ENCODE data around the gene ZNF574.

ZNF574 gene

DNA sequence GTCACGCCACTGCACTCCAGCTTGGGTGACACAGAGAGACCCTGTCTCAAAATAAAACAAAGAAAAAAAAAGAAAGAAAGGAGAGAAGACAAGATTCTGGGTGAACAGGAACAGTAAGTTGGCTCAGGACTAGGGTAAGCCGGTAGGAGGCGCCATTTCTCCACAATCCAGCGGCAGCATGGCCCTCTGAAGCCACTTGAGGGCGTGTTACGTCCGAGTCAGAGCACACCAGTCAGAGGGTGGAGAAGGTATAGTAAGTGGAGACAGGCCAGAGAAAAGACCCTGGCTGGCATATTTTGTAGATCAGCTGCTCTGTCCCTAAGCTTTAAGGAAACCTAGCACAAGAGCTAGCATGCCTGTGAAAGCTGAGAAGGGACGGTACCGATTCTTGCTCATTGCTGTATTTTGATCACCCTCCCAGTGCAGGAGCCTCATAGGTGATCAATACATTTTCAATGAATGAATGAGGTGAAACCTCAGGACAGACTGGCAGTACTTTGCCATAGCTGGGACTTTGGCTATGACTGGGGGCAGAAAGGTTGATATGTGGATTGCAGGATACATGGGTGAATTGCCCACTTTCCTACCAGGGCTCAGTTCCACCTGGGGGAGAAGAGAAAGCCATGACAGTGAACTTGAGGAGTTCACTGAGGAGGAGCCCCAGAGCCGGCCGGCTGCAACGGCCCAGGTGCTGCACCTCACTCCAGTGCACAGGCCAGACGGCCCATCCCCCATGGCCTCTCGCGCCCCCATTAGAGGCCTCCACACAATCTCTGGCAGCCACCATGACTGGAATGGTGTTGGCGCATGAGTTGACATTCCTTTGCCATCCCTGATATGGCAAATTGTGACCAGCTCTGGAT, 32.8 kb downstream of the ZNF574 start:
- peak; percentile 84 for DNase-seq

DNA sequence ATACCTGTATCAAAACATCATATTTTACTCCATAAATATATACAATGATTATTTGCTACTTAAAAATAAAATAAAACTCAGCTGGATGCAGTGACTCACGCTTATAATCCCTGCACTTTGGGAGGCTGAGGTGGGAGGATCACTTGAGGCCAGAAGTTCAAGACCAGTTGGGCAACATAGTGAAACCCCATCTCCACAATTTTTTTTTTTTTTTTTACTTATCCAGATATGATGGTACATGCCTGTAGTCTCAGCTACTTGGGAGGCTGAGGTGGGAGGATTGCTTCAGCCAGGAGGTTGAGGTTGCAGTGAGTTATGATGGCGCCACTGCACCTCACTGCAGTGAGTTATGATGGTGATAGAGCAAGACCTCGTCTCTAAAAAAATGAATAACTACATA, 33.9 kb downstream of the ZNF574 start:
- no peak for DNase-seq

DNA sequence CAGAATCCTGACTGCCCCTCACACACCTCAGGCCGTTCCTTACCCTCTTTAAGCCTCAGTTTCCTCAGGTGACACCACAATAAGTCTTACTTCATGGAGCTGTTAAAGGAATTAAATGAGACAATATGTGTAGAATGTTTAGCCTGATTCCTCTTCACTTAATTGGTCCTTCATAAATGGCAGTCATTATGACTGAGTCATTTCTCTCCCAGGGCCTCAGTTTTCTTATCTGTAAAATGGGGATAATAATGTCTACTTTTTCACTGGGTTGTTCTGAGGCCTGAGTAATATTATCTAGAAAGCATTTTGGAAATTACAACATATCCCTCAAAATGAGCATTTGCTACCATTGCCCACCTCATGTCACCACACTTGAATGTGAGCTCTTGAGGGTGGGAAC, 34.7 kb downstream of the ZNF574 start:
- DNase-seq, result no peak

DNA sequence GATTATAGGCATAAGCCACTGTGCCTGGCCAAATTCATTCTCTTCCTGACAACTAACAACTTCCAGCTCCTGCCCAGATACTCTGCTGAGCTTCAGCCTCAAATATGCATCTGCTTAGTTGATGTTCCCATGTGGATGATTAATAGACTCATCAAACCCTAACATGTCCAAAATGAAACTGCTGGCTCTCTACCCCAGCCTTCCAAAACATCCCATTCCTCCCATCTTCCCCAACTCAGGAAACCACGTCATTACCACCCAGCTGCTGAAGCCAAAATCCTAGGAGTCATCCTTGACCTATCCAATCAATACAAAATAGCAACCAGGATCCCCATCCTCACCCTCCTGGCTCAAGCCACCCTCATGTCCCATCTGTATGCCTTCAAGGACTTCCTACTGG, 35.4 kb downstream of the ZNF574 start:
- DNase-seq, result no peak

DNA sequence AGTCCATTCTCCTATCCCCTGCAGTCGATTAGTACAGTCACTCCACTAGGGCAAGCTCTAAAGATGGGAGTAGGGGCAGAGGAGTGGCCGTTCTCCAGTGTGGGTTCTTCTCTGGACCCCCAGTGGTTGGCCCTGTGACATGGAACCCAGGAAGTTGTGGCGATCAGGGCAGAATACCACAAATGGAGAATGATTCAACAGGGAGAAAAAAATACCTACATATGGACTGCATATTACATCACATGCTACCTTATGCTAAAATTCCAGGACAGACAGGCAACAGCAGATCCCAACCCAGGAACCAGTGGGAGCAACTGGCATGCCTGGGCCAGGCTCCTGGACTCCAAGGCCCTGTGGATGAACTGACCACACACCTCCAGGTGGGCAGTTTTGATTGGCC, 35.8 kb downstream of the ZNF574 start:
- no peak for DNase-seq

DNA sequence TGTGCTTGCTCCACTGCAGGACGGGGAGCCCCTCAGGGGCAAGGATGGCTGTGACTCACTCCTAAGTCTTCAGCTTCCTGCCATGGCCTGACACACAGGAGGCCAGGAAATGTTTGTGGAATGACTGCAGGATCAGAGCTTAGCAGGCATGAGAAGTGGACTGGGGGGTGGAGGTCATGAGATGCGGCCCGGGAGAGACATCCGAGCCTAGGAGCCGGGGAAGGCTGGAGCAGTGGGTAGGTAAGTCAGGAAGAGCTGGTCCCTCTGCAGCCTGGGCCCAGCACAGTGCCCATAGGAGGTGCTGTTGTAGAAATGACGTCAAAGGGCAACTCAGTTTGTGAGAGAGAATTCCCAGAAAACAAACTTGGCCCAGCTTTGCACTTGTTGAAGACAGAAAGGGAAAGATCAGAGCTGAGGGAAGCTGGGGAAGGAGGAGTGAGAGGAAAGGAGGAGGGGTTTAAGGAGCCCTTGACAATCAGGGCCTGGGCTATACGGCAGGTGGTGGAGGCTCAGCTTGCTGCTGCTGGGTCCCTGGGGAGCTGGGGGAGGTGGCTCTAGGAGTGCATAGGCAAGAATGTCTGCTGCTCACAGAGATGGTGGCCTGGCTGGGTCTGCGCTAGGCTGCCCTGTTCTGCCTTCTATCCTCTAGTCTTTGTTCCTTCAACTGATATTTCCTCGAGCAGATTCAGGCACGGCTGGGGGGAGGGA, 37.8 kb downstream of the ZNF574 start:
- DNase-seq, result no peak

DNA sequence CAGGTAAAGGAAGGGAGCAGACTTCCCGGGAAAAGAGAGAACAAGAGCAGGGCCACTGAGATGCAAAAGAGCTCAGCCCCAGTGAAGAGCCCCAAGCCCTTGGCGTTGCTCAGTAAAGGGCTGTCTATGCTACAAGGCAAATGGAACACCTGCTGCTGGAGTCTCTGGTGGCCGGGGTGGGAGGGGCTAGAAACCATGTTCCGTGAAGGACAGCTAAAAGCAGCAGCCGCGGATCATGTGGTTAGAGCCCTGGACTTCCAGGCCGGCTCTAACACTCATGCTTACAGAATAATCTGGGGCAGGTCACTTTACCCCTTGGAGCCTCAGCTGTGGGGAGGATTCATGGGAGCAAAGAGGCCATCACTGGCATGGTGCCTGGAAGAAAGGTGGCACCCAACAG, 38.4 kb downstream of the ZNF574 start:
- no peak for DNase-seq

DNA sequence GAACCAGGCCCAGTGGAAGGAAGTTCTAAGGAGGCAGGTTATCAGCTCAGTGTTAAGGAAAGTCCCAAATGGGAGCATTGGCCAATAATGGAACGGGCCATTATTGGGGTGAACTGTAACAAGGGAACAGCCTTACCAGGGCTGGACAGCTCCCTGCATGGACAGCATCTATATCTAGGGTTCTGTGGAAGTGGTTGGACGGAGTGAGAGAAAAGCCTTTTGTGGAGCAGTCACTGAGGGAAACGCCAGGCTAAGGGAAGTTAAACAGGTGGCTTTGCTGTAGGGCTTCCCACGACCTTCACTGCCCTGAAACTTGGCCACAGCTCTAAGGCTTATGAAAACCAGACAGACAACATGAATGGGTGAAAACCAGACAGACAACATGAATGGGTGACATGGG, 39.3 kb downstream of the ZNF574 start:
- DNase-seq, result no peak

DNA sequence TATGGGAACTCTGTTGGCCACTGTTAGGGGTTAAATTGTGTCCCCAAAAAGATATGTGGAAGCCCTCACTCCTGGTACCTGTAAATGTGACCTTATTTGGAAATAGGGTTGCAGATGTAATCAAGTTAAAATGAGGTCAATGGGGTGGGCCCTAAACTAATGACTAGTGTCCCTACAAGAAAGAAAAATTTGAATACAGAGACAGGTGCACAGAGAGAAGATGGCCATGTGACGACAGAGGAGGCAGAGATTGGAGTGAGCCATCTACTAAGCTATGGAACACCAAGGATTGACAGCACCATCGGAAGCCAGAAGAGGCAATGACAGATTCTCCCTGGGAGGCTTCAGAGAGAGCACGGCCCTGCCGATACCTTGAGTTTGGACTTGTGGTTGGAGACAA, 39.7 kb downstream of the ZNF574 start:
- no peak for DNase-seq

DNA sequence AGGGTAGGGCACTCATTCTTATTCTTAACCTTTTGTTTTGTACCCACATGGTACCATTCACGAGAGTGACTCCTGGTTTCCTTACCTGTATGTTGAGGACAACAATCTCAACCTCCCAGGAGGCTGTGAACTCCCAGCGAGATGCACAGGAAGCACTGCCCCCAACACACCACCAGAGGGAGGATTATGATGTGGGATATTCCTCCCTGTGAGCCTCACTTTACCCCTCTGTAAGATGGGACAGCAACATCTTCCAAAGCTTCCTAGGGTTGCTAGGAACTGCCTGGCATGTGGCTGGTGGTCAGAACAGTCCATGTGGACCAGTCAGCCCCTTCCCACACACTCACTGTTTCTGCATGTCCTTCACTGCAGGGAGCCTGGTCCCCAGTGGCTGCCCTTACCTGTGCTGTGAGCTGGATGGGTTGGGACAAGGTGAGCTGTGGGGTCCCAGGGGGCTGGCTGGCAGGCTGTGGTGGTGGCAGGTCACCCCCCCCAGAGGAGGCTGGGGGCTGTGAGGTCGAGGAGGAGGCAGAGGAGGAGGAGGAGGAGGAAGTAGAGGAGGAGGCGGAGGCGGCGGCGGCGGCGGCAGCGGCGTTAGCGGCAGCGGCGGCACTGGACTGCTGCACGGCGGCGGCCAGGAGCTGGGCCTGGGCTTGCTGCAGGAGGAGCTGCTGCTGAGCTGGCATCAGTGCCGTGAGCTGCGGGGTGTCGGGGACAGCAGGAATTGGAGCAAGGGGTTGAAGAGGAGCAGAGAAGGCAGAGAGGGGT, 40.5 kb downstream of the ZNF574 start:
- DNase-seq, result no peak

DNA sequence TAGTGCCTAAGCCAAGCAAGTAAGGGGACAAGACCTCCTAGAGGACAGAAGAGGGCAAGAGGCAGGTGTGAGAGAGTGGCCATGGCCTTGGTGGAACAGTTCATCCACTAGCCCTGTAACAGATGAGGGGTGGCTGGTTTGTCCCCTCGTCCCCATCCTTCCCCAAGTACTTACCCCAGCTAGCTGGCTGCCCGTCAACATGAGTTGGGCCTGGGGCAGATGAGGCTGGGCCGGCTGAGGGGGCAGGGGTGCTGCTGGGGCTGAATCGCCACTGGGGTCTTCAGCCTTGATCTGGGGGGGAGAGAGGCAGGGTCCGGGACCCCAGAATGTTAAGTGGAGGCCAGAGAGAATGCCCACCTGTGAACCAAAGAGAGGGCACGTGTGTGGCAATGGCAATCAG, 41.1 kb downstream of the ZNF574 start:
- no peak for DNase-seq

DNA sequence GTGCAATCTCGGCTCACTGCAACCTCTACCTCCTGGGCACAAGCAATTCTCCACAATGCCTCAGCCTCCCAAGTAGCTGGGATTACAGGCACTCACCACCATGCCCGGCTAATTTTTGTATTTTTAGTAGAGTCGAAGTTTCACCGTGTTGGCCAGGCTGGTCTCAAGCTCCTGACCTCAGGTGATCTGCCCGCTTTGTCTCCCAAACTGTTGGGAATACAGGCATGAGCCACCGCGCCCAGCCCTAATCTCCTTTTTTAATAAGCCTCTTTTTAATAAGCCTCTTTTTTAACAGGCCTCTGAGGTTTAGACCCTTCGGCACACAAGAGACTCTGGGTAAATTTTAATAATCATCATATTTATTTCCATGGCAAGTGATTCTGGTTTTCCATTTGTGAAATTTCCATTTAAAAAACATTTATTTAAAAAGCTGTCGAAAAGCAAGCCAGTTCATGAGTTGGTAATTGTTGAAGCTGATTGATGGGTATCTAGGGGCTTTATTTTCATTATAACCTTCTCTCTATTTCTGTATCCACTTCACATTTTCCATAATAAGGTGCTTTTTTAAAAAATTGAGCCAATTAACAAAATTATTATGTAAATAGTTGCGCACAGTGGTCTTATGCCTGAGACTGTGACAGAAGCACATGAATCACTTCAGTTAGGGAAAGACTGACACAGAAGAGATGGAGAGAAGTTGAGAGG, 44.5 kb downstream of the ZNF574 start:
- no peak for DNase-seq

DNA sequence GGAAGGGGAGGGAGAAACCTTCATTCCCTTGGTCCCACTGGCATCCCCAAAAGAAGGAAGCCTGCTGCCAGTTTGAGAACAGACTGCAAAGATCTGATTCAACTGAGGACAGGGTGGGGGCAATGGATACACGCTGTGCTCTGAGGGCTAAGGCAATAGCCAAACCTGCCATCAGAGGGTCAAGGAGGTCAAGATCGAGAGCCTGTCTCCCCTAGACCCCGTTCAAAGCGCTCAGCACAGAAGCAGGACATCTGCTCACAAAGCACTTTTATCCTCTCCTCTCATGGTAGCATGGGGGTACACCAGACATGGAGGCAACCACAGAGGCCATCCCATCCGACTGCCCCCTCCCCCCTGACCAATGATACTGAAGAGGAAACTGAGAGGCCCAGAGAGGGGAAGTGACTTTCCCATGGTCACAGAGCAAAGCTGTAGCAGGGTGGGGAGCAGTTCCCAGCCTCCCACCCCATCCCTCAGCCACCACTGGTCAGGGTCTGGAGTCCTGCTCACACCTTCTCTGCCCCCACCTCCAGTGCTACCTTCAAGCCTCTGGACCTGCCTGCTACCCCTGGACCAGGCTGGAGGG, 45.2 kb downstream of the ZNF574 start:
- DNase-seq, result no peak

DNA sequence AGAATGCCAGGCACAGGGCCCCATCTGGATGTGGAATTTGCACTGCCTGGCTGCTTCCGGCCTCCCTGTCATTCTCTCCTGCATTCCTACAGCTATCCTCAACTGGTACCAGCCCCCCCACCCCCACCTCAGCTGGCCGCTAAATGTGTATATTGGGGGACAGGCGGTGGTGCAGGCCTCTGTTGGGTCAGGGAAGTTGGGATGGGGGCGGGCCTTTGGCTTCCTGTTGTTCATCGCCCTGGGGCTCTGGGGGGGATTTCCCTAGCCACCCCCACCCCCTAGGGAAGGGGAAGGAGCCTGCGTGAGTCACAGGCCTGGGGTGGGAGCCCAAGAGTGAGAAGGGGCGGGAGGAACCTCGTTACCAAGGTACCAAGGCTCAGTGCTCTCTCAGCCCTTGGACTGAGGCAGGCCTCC, 45.7 kb downstream of the ZNF574 start:
- peak; percentile 84 for DNase-seq

DNA sequence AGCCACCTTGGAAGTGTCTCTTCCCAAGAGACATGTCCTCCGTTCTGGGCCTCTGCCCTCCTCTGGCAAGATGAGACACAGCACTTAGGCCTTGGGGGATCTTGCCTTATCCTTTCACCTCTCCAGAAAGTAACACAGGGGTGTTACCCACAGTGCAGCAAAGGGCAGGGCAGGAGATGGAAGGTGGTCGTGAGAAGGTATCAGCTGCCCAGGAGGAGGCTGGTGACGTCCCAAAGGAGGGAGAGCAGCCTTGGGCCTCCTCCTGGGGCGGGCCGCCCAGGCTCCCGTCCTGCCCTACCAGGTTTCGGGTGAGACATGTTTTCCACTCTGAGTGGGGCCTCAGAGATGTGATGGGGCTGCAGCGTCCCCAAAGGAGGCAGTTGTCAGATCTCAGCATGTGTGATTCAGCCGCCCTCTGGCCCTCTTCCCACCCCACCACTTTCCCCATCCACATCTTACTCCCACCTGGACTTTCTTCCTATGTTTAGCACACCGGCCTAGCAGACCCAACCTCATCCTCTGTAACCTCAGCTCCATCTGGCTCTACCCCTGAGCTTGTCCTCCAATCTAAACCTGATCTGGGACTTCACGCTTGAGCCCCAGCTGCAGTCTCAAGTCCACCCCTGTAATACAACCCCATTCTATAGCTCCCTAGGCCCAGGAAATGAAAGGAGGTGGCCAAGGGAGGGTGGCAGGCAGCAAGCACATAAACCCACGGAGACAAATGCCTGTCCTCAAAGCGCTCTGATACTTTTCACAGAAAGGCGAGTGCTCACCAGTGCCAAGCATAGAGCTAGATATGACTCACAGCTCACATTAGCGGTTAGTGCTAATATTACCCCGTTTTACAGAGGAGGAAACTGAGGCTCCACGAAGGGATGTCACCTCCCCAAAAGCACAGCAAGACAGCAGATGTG, 47.0 kb downstream of the ZNF574 start:
- peak; percentile 64 for DNase-seq

DNA sequence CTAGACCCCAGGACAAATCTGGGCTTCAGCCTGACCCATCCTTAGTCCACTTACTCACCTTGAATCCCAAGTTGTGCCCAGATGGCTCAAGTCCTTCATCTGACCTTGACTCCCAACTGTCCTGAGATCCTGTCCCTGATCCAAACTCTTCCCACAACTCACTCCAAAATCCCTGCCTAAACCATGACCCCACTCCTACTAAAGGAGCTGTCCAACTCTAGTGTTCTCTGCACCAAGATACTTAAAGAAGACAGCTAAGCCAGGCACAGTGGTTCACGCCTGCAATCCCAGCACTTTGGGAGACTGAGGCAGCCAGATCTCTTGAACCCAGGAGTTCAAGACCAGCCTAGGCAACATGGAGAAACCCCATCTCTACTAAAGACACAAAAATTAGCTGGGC, 47.8 kb downstream of the ZNF574 start:
- no peak for DNase-seq

DNA sequence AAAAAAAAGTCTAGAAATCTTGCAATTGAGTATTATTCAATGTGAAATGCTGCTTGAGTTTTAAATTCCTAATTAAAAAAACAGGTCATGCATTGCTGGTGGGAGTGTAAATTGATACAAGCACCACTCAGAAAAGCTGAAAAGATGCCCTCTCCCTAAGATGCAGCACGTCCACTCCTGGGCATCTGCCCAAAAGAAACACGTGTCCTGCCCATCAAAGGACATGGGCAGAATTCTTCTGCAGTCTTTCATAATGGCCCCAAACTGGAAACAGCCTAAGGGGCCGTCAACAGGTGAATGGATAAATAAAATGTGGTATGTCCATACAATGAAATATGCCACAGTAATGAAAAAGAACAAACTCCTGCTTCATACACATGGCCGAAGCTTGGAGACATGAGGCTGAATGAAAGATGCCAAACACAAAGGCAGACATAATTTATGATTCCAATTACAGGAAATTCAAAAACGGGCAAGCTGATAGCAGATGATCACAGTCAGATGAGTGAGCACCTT, 48.5 kb downstream of the ZNF574 start:
- no peak for DNase-seq

DNA sequence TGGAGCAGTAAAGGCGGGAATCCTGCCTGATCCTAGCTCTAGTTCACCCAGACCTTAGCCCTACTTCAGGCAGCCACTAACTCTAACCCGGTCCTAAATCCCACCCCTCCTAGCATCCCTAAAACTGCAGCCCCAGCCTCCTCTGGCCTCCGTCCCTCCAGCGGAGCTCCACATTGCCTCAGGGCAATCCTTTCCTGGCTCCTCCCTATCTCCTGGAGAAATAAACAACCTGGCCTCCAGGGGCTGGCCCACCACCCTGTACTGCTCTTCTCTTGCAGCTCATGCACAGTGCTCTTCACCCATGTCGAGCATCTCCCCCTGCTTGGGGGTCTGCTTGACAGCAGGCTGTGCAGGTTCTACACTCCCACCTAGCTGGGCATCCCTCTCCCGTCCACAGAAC, 49.6 kb downstream of the ZNF574 start:
- no peak for DNase-seq

DNA sequence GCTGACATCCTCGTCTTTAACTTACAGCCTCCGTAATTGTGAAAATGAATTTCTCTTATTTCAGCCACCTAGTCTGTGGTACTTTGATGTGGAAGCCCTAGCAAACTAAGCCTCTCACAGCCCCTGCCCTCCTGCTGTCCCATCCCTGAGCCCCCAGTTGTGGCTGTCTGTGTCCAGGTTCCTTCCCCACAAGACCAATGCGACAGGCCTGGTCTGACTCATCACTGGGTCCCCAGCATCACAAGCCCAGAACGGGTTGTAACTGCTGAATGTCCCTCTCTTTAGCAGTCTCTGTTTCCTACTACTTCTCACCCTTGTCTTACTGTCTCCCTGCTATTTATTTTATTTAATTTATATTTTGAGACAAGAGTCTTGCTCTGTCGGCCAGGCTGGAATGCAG, 50.6 kb downstream of the ZNF574 start:
- no peak for DNase-seq

DNA sequence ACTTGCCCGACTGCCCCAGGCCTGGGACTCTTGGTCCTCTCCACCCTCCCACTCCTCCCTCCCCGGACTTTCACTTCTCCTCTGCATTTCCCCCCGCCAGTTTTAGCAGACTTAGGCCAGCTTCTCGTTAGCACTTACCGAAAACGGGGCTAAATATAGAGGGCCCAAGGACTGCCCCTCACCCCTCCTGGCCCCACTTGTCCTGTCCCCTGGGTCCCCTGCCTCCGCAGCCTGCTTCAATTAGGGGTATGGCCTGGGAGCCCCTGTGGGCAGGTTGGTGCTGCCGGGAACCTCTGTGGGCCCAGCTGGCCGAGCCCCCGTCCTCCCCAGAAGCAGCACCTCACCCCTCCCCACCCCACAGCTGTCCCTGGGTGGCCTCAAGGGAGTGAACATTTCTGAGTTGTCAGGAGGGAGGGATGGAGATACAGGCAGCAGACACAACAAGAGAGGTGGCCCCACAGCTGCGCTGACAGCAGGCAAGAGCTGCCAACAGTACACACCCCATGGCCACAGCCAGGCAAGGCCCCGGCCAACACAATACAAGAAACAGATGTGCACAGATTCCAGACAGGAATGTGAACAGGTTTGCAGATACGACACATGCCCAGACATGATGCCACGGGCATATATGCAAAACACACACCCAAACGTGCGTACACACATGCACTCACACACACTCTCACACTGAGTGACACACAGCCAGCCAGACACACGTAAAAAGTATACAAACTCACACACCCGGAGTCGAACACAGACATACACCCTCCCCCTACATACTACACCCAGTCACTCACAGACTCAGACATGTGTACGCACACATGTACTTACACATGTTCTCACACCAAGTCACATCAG, 53.7 kb downstream of the ZNF574 start:
- DNase-seq, result no peak

DNA sequence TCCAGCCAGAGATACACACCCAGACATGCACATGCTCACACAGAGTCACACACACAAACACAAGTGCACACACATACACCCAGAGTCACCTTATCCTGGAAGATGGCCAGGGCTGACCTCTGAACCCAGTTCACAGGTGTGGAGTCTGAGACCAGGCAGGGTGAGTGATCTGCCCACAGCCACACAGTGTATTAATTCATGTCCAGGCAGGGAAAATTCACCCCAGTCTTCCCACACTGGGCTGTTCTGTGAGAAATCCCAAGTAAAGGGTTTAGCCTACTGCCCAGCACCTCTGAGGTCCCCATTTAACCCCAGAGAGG, 54.2 kb downstream of the ZNF574 start:
- DNase-seq, result no peak
